HepG2 (cell line): ENCODE measurements around the gene GRAMD4. TPM values are rescaled to one million over a fixed set of nuclear protein-coding genes. Genes with fewer than 3 reads are reported as not detected.

ENCODE experiments used
- HIVEP1 ChIP-seq: sonication (generic); formaldehyde crosslinking; IDR thresholded peaks from 2 replicates; pipeline ENCODE4 v1.4.0; 2020; ENCODE audit warnings: mild to moderate bottlenecking, missing genetic modification reagents
- KAT8 ChIP-seq: IDR thresholded peaks from 2 replicates; pipeline ENCODE4 v1.6.1; 2016; ENCODE audit warnings: missing genetic modification reagents, missing compliant biosample characterization
- MTA1 ChIP-seq: sonication (generic); formaldehyde crosslinking; IDR thresholded peaks from 2 replicates; pipeline ENCODE4 v1.4.0; 2020; ENCODE audit warnings: missing genetic modification reagents, mild to moderate bottlenecking, borderline replicate concordance
- NCOA5 ChIP-seq: sonication (generic); formaldehyde crosslinking; IDR thresholded peaks from 2 replicates; pipeline ENCODE4 v1.4.0; 2020; ENCODE audit warnings: missing genetic modification reagents
- NR1H2 ChIP-seq: sonication (generic); formaldehyde crosslinking; IDR thresholded peaks from 2 replicates; pipeline ENCODE4 v1.8.1; 2022; ENCODE audit warnings: low read depth, missing genetic modification reagents, borderline replicate concordance
- SAFB2 ChIP-seq: sonication (generic); formaldehyde crosslinking; IDR thresholded peaks from 2 replicates; pipeline ENCODE4 v1.5.1; 2020; ENCODE audit warnings: missing genetic modification reagents, low read depth, mild to moderate bottlenecking, borderline replicate concordance
- SMAD3 ChIP-seq: sonication (generic); formaldehyde crosslinking; IDR thresholded peaks from 2 replicates; pipeline ENCODE4 v1.4.0; 2020; ENCODE audit warnings: missing genetic modification reagents
- TAF15 ChIP-seq: fragments of 200-400 bp; formaldehyde crosslinking; IDR thresholded peaks from one replicate; pipeline ENCODE4 v1.6.1; 2018; ENCODE audit warnings: mild to moderate bottlenecking, low read depth, low read length; ENCODE audit not compliant: poor library complexity, severe bottlenecking
- ZMAT3 ChIP-seq: sonication (generic); formaldehyde crosslinking; conservative IDR thresholded peaks from 2 replicates; pipeline ENCODE4 v1.7.0; 2021; ENCODE audit warnings: missing genetic modification reagents
- ZMYM4 ChIP-seq: sonication (generic); formaldehyde crosslinking; IDR thresholded peaks from 2 replicates; pipeline ENCODE4 v1.8.1; 2023; ENCODE audit warnings: mild to moderate bottlenecking, missing genetic modification reagents
- ZNF589 ChIP-seq: sonication (generic); formaldehyde crosslinking; conservative IDR thresholded peaks from 2 replicates; pipeline ENCODE4 v1.8.0; 2022; ENCODE audit warnings: mild to moderate bottlenecking, moderate library complexity, missing genetic modification reagents
- ZNF607 ChIP-seq: sonication (generic); formaldehyde crosslinking; IDR thresholded peaks from 2 replicates; pipeline ENCODE4 v1.5.1; 2020; ENCODE audit warnings: missing genetic modification reagents, mild to moderate bottlenecking, borderline replicate concordance
- ZNF850 ChIP-seq: sonication (generic); formaldehyde crosslinking; conservative IDR thresholded peaks from 2 replicates; pipeline ENCODE4 v1.9.0; 2021; ENCODE audit warnings: mild to moderate bottlenecking, missing genetic modification reagents
- ZSCAN20 ChIP-seq: sonication (generic); formaldehyde crosslinking; IDR thresholded peaks from 2 replicates; pipeline ENCODE4 v1.4.0; 2020; ENCODE audit warnings: missing genetic modification reagents, mild to moderate bottlenecking, borderline replicate concordance
- polyA plus RNA-seq, 8 experiments: library from polyadenylated mRNA; depleted of rRNA in 3 of 8; stranded (reverse) in 7 of 8; unstranded in 1 of 8; fragments of >200 nt; fragmentation: Illumina TruSeq in 4 of 8; extraction: Trizol in 4 of 8; gene quantifications; 2 replicates each; pipeline versions ENCODE4 v1.2.1 to v1.2.3, GENCODE V29; 2011 to 2016; ENCODE audit warnings: low read depth in 4 of 8, missing spikeins in 1 of 8, mixed read lengths in 1 of 8; ENCODE audit not compliant: insufficient read depth in 1 of 8
- total RNA-seq, 5 experiments: library from RNA; depleted of rRNA; stranded (reverse); fragments of >200 nt; fragmentation: Illumina TruSeq; extraction: Trizol; gene quantifications; 2 replicates each; pipeline ENCODE4 v1.2.3, GENCODE V29; 2016; ENCODE audit warnings: low read depth in 1 of 5
- TF ChIP-seq, protein P1 (sequence below), 2 experiments: sonication (generic) in 1 of 2; formaldehyde crosslinking in 1 of 2; IDR thresholded peaks; 2 replicates each; pipeline versions ENCODE4 v1.4.0 to v1.6.1; 2018 to 2020; ENCODE audit warnings: missing genetic modification reagents in 2 of 2, borderline replicate concordance in 1 of 2, low read depth in 1 of 2, mild to moderate bottlenecking in 1 of 2, missing biosample characterization in 1 of 2
- TF ChIP-seq, protein P2 (sequence below): IDR thresholded peaks from 2 replicates; pipeline ENCODE4 v1.6.1; 2016; ENCODE audit warnings: mild to moderate bottlenecking, missing biosample characterization, missing genetic modification reagents
- TF ChIP-seq, protein P3 (sequence below): sonication (generic); formaldehyde crosslinking; IDR thresholded peaks from 2 replicates; pipeline ENCODE4 v1.4.0; 2020; ENCODE audit warnings: low read depth, mild to moderate bottlenecking, missing genetic modification reagents
- TF ChIP-seq, protein P4 (sequence below): sonication (generic); formaldehyde crosslinking; IDR thresholded peaks from 2 replicates; pipeline ENCODE4 v1.5.0; 2020; ENCODE audit warnings: mild to moderate bottlenecking, missing genetic modification reagents
- TF ChIP-seq, protein P5 (sequence below): sonication (generic); formaldehyde crosslinking; IDR thresholded peaks from 2 replicates; pipeline ENCODE4 v1.4.0; 2020; ENCODE audit warnings: missing genetic modification reagents
- TF ChIP-seq, protein P6 (sequence below): sonication (generic); formaldehyde crosslinking; IDR thresholded peaks from 2 replicates; pipeline ENCODE4 v1.5.0; 2020; ENCODE audit warnings: missing genetic modification reagents

GRAMD4 gene
- total and polyA plus RNA-seq, 2 of the 13 experiments (the other 11 are each of a cell fraction or from before 2014, with no cell fraction given), result 15.2 to 15.7 TPM

DNA sequence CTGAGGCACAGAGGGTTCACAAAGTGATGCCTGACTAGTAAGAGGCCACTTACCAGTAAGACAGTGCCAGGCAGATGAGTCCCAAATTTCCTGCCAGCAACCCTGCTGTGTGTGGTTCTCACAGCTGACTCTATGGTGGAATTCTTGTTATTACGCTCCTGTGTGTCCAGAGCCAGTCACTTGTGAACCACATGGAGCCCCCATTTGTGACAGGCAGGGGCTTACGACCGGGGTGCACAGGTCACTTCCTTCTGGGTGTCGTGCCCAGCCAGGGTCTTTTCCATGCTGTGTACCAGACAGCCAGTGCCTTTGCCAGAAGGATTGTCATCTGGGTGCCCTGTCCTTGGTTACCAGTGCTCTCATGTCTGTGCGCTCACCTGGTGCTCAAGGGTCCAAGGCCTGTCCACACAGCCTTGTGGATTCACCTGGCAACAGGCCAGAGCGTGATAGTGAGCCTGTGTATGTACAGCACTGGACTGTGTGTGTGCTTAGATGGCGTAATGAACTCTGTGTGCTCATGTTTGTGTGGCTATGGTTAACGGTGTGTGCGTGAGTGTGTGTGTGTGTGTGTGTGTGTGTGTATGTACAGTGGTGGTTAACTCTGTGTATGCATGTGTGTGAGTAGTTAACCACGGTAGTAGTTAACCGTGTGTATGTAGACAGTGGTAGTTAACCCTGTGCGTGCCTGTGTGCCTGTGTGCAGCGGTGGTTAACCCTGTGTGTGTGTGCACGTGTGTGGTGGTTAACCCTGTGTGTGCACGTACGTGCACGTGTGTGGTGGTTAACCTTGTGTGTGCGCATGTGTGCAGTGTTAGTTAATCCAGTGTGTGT, 18.6 kb downstream of the GRAMD4 start (continued):
- TF ChIP-seq, protein P1, sequence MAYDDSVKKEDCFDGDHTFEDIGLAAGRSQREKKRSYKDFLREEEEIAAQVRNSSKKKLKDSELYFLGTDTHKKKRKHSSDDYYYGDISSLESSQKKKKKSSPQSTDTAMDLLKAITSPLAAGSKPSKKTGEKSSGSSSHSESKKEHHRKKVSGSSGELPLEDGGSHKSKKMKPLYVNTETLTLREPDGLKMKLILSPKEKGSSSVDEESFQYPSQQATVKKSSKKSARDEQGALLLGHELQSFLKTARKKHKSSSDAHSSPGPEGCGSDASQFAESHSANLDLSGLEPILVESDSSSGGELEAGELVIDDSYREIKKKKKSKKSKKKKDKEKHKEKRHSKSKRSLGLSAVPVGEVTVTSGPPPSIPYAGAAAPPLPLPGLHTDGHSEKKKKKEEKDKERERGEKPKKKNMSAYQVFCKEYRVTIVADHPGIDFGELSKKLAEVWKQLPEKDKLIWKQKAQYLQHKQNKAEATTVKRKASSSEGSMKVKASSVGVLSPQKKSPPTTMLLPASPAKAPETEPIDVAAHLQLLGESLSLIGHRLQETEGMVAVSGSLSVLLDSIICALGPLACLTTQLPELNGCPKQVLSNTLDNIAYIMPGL (CRISPR knock-in tag; IDR thresholded peaks at IDR 0.05; ENCODE audit: borderline replicate concordance in 1 of 2, low read depth in 1 of 2), result peak in 1 of 2 experiments; percentile 42; a peak in 1 of 4 replicates
- no peak for TF ChIP-seq NCOA5 (CRISPR knock-in tag)
- no peak for TF ChIP-seq NR1H2 (CRISPR knock-in tag)
- TF ChIP-seq ZMYM4 (CRISPR knock-in tag), result peak; percentile 77
- TF ChIP-seq, protein P2, sequence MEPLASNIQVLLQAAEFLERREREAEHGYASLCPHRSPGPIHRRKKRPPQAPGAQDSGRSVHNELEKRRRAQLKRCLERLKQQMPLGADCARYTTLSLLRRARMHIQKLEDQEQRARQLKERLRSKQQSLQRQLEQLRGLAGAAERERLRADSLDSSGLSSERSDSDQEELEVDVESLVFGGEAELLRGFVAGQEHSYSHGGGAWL (CRISPR knock-in tag), result no peak
- TF ChIP-seq, protein P3, sequence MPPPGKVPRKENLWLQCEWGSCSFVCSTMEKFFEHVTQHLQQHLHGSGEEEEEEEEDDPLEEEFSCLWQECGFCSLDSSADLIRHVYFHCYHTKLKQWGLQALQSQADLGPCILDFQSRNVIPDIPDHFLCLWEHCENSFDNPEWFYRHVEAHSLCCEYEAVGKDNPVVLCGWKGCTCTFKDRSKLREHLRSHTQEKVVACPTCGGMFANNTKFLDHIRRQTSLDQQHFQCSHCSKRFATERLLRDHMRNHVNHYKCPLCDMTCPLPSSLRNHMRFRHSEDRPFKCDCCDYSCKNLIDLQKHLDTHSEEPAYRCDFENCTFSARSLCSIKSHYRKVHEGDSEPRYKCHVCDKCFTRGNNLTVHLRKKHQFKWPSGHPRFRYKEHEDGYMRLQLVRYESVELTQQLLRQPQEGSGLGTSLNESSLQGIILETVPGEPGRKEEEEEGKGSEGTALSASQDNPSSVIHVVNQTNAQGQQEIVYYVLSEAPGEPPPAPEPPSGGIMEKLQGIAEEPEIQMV (CRISPR knock-in tag), result no peak
- no peak for TF ChIP-seq ZNF850 (CRISPR knock-in tag)
- TF ChIP-seq KAT8 (CRISPR knock-in tag), result 0 out of 2 replicates have a peak, but pooled peaks have one; percentile 50
- TF ChIP-seq ZNF607, result no peak
- TF ChIP-seq ZNF589 (CRISPR knock-in tag), result peak; percentile 67
- TF ChIP-seq, protein P4, sequence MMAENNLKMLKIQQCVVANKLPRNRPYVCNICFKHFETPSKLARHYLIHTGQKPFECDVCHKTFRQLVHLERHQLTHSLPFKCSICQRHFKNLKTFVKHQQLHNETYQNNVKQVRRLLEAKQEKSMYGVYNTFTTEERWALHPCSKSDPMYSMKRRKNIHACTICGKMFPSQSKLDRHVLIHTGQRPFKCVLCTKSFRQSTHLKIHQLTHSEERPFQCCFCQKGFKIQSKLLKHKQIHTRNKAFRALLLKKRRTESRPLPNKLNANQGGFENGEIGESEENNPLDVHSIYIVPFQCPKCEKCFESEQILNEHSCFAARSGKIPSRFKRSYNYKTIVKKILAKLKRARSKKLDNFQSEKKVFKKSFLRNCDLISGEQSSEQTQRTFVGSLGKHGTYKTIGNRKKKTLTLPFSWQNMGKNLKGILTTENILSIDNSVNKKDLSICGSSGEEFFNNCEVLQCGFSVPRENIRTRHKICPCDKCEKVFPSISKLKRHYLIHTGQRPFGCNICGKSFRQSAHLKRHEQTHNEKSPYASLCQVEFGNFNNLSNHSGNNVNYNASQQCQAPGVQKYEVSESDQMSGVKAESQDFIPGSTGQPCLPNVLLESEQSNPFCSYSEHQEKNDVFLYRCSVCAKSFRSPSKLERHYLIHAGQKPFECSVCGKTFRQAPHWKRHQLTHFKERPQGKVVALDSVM, result no peak
- peak; percentile 67; the same call in 1 of the 2 replicates for TF ChIP-seq ZMAT3 (CRISPR knock-in tag)
- TF ChIP-seq SMAD3 (CRISPR knock-in tag), result peak; percentile 60; the same call in 1 of the 2 replicates
- TF ChIP-seq HIVEP1 (CRISPR knock-in tag), result 0 out of 2 replicates have a peak, but pooled peaks have one; percentile 58
- TF ChIP-seq, protein P5, sequence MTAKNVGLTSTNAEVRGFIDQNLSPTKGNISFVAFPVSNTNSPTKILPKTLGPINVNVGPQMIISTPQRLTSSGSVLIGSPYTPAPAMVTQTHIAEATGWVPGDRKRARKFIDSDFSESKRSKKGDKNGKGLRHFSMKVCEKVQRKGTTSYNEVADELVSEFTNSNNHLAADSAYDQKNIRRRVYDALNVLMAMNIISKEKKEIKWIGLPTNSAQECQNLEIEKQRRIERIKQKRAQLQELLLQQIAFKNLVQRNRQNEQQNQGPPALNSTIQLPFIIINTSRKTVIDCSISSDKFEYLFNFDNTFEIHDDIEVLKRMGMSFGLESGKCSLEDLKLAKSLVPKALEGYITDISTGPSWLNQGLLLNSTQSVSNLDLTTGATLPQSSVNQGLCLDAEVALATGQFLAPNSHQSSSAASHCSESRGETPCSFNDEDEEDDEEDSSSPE (CRISPR knock-in tag), result no peak
- TF ChIP-seq MTA1 (CRISPR knock-in tag), result peak; percentile 96
- TF ChIP-seq, protein P6, sequence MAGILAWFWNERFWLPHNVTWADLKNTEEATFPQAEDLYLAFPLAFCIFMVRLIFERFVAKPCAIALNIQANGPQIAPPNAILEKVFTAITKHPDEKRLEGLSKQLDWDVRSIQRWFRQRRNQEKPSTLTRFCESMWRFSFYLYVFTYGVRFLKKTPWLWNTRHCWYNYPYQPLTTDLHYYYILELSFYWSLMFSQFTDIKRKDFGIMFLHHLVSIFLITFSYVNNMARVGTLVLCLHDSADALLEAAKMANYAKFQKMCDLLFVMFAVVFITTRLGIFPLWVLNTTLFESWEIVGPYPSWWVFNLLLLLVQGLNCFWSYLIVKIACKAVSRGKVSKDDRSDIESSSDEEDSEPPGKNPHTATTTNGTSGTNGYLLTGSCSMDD (CRISPR knock-in tag), result no peak
- no peak for TF ChIP-seq SAFB2 (CRISPR knock-in tag)
- no peak for TF ChIP-seq TAF15
- no peak for TF ChIP-seq ZSCAN20 (CRISPR knock-in tag)
